Retinal pigment epithelial cell (primary cell): ENCODE measurements around the gene SF3B6.
"Not testable (repeated sequence)": the region's sequence is repeated elsewhere in the genome, so short reads cannot be mapped to it uniquely, and the experiment has no call there.

Experiments used
- DNase-seq: peaks from one replicate; pipeline ENCODE4 v3.0.0-alpha.2; 2010; ENCODE audit warnings: low read depth
- H3K4me3 ChIP-seq: 2 replicates; pipeline ENCODE4 v1.5.1; 2011; ENCODE audit warnings: mild to moderate bottlenecking, low read length, control low read depth, moderate library complexity
- TF ChIP-seq, protein P1 (sequence below): conservative IDR thresholded peaks from 2 replicates; pipeline ENCODE4 v1.5.1; 2011; ENCODE audit warnings: low read depth, low read length, control low read depth, inconsistent platforms

Gene SF3B6

DNA sequence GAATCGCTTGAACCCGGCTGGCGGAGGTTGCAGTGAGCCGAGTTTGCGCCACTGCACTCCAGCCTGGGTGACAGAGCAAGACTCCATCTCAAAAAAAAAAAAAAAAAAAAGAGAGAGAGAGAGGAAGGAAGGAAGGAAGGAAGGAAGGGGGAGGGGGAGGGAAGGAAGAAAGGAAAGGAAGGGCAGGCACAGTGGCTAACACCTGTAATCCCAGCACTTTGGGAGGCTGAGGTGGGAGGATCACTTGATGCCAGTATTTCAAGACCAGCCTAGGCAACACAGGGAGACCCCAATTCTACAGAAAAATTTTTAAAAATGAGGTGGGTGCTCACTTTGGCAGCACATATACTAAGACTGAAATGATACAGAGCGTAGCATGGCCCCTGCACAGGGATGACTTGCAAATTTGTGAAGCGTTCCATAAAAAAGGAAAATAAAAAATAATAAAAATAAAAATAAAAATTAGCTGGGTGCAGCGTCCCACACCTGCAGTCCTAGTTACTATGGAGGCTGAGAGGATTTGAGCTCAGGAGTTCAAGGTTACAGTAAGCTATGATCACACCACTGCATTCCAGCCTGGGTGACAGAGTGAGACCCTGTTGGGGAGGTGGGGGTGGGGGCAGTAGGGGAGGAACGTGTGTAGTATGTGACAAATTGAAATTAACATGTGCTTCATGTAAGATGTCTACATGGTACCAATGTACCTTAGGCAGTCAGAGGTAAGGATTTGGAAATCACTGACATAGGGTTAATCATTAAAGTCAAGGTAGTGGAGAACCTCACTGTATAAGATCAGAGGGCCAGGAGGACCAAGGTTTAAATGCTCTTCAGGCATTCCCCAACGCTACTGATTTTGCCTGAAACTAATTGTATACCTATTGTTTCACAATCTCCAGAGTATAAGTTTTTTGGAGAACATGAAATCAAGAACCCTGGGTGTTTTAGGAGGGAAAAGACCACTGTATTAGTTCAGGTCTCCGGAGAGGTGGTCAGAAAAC lies 30.3 kb downstream of the SF3B6 start:
- no peak for DNase-seq
- H3K4me3 ChIP-seq = peak overlapping the region; percentile 89
- TF ChIP-seq, protein P1, sequence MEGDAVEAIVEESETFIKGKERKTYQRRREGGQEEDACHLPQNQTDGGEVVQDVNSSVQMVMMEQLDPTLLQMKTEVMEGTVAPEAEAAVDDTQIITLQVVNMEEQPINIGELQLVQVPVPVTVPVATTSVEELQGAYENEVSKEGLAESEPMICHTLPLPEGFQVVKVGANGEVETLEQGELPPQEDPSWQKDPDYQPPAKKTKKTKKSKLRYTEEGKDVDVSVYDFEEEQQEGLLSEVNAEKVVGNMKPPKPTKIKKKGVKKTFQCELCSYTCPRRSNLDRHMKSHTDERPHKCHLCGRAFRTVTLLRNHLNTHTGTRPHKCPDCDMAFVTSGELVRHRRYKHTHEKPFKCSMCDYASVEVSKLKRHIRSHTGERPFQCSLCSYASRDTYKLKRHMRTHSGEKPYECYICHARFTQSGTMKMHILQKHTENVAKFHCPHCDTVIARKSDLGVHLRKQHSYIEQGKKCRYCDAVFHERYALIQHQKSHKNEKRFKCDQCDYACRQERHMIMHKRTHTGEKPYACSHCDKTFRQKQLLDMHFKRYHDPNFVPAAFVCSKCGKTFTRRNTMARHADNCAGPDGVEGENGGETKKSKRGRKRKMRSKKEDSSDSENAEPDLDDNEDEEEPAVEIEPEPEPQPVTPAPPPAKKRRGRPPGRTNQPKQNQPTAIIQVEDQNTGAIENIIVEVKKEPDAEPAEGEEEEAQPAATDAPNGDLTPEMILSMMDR = no peak

DNA sequence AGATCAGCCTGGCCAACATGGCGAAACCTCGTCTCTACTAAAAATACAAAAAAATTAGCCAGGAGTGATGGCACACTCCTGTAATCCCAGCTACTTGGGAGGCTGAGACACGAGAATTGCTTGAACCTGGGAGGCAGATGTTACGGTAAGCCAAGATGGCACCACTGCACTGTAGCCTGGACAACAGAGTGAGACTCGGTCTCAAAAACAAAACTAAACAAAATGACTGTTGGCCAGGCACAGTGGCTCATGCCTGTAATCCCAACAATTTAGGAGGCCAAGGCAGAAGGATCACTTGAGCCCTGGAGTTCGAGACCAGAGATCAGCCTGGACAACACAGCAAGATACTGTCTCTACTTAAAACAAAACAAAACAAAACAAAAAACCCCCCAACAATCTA lies 33.0 kb downstream of the SF3B6 start:
- H3K4me3 ChIP-seq, DNase-seq: not testable (repeated sequence)

- H3K4me3 ChIP-seq = no peak overlapping the region
- TF ChIP-seq, protein P1 = no peak
- no peak for DNase-seq
These were observed 35.6 kb downstream of the SF3B6 start for GRCh38 chr2:24040511-24040910.

DNA sequence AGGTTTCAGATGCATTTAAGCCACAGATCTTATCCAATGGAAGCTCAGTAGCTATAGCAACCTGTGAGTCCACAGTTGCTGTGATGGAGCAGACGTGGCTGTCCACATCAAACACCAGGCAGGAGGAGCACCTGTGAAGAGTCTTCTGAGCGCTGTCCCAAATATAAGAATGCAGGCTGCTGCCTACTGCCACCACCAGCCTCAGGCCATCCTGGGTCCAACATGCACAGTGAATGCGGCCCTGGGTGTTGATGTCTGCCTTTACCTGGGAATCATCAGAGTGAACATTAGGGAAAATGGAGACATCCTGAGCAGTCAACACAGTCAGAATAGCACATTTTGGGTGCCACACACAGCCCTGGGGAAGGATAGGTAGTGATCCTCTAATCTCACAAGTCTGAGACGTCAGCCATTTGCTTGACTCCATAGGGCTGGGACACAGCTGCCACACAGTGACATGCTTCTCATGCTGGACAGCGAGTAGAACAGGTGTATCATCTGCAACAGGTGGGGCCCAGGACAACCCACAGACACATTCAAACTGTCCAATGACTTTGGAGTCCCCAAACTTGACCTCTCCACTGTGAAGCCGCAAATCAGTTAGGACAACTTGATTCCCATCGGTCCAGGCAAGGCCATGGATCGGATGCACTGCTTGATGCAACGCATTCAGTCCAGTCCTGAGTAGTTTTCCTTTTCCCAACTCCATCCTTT lies 37.2 kb downstream of the SF3B6 start:
- DNase-seq = no peak
- TF ChIP-seq, protein P1 = no peak
- no peak overlapping the region for H3K4me3 ChIP-seq

GRCh38 chr2:24026233-24026632 lies 49.9 kb downstream of the SF3B6 start:
- H3K4me3 ChIP-seq = no peak overlapping the region
- DNase-seq = no peak
- TF ChIP-seq, protein P1 = no peak

- TF ChIP-seq, protein P1 = no peak
These were observed 51.0 kb downstream of the SF3B6 start for GRCh38 chr2:24024996-24025663.

DNA sequence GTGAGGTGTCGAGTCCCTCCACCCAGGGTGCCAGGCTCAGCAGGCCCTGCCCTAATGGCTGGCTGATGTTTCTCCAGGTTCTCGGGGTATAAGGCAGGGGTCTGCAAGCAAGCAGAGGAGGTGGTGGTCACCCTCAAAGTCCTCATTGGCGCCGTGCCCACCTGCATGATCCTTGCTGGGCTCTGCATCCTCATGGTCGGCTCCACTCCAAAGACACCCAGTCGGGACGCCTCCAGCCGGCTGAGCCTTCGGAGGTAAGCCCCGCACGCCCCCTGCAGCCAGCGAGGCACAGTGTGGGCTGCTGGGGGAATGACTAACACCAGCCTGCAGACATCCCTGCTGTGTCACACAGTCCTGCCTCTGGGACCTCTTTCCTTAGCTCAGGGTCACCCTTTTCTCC lies 52.1 kb downstream of the SF3B6 start:
- TF ChIP-seq, protein P1 = peak; percentile 37
- H3K4me3 ChIP-seq = no peak overlapping the region
- no peak for DNase-seq

More at GRCh38 chr2:24024996-24025663, 51.0 kb downstream of the SF3B6 start:
- H3K4me3 ChIP-seq = no peak overlapping the region
- no peak for DNase-seq
